Astrocyte of the hippocampus (primary cell): ENCODE measurements around the gene HERC2.
"Not testable (repeated sequence)": the region's sequence is repeated elsewhere in the genome, so short reads cannot be mapped to it uniquely, and the experiment has no call there.

Experiments used
- DNase-seq: peaks from one replicate; pipeline ENCODE4 v3.0.0; 2011; ENCODE audit warnings: low read depth, low spot score

The HERC2 gene

GRCh38 chr15:28182731-28183130 is 139.2 kb downstream of the HERC2 start:
- no peak for DNase-seq

- no peak for DNase-seq
Observed at GRCh38 chr15:28182216-28182615, 139.8 kb downstream of the HERC2 start.

GRCh38 chr15:28181366-28181765 is 140.6 kb downstream of the HERC2 start:
- DNase-seq = no peak

- no peak for DNase-seq
Observed at GRCh38 chr15:28179270-28179669, 142.7 kb downstream of the HERC2 start.

GRCh38 chr15:28178727-28179126 is 143.3 kb downstream of the HERC2 start:
- DNase-seq = no peak

- DNase-seq = no peak
Observed at GRCh38 chr15:28178290-28178689, 143.7 kb downstream of the HERC2 start.

- no peak for DNase-seq
Observed at GRCh38 chr15:28169366-28169765, 152.6 kb downstream of the HERC2 start.

GRCh38 chr15:28168405-28169121 is 153.4 kb downstream of the HERC2 start:
- DNase-seq = not testable (repeated sequence)

GRCh38 chr15:28167042-28167441 is 154.9 kb downstream of the HERC2 start:
- no peak for DNase-seq

- DNase-seq = no peak
Observed at GRCh38 chr15:28165791-28166190, 156.2 kb downstream of the HERC2 start.

- no peak for DNase-seq
Observed at GRCh38 chr15:28164876-28165275, 157.1 kb downstream of the HERC2 start.

GRCh38 chr15:28154283-28154682 is 167.7 kb downstream of the HERC2 start:
- no peak for DNase-seq

GRCh38 chr15:28153492-28154119 is 168.4 kb downstream of the HERC2 start:
- DNase-seq = no peak

- DNase-seq = not testable (repeated sequence)
Observed at GRCh38 chr15:28152538-28152923, 169.4 kb downstream of the HERC2 start.

- DNase-seq = peak; percentile 67
Observed at GRCh38 chr15:28151864-28152537, 170.0 kb downstream of the HERC2 start.

GRCh38 chr15:28147801-28148200 is 174.2 kb downstream of the HERC2 start:
- no peak for DNase-seq

GRCh38 chr15:28145419-28145818 is 176.6 kb downstream of the HERC2 start:
- not testable (repeated sequence) for DNase-seq

- DNase-seq = no peak
Observed at GRCh38 chr15:28140062-28140461, 181.9 kb downstream of the HERC2 start.

GRCh38 chr15:28137408-28138039 is 184.5 kb downstream of the HERC2 start:
- DNase-seq = not testable (repeated sequence)

- DNase-seq = not testable (repeated sequence)
Observed at GRCh38 chr15:28136236-28136904, 185.6 kb downstream of the HERC2 start.

- no peak for DNase-seq
Observed at GRCh38 chr15:28133281-28133680, 188.7 kb downstream of the HERC2 start.
